ENCODE results near the gene LRRC47. TPM values are rescaled to one million over a fixed set of nuclear protein-coding genes. Genes with fewer than 3 reads are reported as not detected.
A peak's percentile ranks its signal among the peaks of the same experiment; 100 is the strongest.

The LRRC47 gene
- total RNA-seq, 2 donors from 2014 or later, result 31.9 to 42.7 TPM

DNA sequence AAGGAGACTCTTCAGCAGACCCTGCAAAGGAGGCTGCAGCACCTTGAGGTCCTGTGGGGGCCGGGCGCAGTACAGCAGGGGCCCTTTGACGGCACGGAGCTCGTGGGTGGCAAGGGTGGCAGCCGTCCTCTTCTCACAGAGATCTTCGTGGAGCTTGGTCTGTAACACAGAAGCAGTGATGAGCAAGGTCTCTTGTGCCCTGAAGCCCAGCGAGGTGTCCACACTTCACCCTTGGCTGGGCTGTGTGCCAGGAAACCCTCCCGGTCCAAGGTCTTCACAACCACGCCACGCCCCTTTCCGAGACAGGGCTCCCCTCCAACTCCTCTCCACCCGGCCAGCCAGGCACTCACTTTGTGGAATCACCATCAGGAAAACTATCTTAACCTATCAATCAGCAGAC lies 11.3 kb downstream of the LRRC47 start:
- H3K27ac ChIP-seq, result no peak overlapping the region
- no peaks in the 10 kb centered on the region for H3K27me3 ChIP-seq
- H3K9ac ChIP-seq (ENCODE audit: low read depth in 2 of 2, low read length in 2 of 2), result peak overlapping the region in 1 of 2 donors; percentile 34
- TF ChIP-seq, protein P1, sequence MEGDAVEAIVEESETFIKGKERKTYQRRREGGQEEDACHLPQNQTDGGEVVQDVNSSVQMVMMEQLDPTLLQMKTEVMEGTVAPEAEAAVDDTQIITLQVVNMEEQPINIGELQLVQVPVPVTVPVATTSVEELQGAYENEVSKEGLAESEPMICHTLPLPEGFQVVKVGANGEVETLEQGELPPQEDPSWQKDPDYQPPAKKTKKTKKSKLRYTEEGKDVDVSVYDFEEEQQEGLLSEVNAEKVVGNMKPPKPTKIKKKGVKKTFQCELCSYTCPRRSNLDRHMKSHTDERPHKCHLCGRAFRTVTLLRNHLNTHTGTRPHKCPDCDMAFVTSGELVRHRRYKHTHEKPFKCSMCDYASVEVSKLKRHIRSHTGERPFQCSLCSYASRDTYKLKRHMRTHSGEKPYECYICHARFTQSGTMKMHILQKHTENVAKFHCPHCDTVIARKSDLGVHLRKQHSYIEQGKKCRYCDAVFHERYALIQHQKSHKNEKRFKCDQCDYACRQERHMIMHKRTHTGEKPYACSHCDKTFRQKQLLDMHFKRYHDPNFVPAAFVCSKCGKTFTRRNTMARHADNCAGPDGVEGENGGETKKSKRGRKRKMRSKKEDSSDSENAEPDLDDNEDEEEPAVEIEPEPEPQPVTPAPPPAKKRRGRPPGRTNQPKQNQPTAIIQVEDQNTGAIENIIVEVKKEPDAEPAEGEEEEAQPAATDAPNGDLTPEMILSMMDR (IDR thresholded peaks at IDR 0.05), result no peak
- H3K4me3 ChIP-seq, result no peak overlapping the region
- no peaks in the 10 kb centered on the region for H3K4me1 ChIP-seq
- peaks cover 14% of the 10 kb centered on the region for H3K36me3 ChIP-seq
- peak; percentile 49 for DNase-seq
- intact Hi-C loops (cut with DNase I), result no loop called here
- no peaks in the 10 kb centered on the region for H3K9me3 ChIP-seq

DNA sequence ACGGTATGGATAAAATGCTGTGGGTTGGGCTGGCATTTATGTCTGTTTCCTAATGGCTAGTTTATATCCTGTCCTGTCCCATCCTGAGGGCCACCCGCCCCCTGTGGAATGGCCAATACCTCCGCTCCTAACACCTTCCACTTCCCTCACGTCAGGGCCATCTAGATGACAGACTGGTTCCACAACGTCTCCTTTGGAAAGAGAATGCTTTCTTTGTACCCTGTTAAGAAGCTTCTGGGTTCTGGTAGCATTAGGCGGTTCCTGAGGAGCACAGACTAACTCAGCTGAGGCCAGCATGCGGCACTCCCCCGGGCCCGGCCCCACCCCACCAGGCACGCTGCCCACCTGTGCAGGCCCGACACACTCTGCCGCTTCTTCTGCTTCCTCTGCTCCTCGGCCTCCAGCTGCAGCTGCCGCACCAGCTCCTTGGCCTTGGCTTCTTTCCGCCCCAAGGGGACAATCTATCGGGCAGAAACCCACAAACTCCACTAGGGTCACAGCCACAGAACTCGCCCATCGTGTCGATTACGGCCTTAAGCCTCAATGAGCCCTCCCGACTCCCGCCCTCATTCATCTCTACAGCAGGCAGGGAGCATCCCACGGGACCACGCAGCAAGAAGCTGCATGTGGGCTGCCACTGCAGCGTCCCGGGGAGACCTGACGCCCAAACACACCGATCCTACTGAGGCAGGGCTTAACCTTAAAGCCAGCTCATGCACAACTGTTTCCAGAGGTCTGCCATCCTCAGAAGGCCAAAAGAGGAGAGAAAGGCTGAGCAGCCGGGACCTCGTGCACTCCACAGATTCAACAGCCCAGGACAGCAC lies 12.4 kb downstream of the LRRC47 start:
- intact Hi-C loops (cut with DNase I), result no loop called here
- TF ChIP-seq, protein P1 (IDR thresholded peaks at IDR 0.05), result no peak

DNA sequence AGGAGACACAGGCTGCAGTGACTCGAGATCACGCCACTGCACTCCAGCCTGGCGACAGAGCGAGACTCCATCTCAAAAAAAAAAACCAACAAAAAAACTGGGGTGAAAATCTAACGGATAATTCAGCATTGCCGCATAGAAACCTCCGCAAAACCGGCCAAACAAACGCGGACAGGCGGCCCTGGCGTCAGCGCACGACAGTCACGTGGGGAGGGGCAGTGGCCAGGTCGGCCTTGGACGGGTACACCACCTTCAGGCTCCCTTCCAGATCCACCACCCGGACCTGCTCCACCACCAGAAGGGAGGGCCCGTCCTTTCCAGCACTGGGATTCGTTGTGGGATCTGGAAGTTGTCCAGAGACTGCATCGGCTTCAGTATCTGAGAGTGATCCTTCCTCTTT lies 15.4 kb downstream of the LRRC47 start:
- TF ChIP-seq, protein P1 (IDR thresholded peaks at IDR 0.05), result no peak
- Histone ChIP-seq H3K27ac (no peak overlapping the region), H3K4me3 (no peak overlapping the region), H3K36me3 (peaks cover 14% of the 10 kb centered on the region), H3K27me3 (no peaks in the 10 kb centered on the region), H3K9ac (ENCODE audit: low read depth in 2 of 2, low read length in 2 of 2) (no peak overlapping the region), H3K4me1 (peaks cover 5% of the 10 kb centered on the region), H3K9me3 (no peaks in the 10 kb centered on the region)
- intact Hi-C loops (cut with DNase I), result no loop called here
- DNase-seq, result no peak

More for the DNA sequence above, 12.4 kb downstream of the LRRC47 start:
- Histone ChIP-seq H3K4me3 (no peak overlapping the region), H3K36me3 (peaks cover 14% of the 10 kb centered on the region), H3K9me3 (no peaks in the 10 kb centered on the region), H3K4me1 (no peaks in the 10 kb centered on the region), H3K27ac (no peak overlapping the region), H3K9ac (ENCODE audit: low read depth in 2 of 2, low read length in 2 of 2) (no peak overlapping the region), H3K27me3 (no peaks in the 10 kb centered on the region)
- no peak for DNase-seq

GRCh38 chr1:3779912-3780416 lies 16.3 kb downstream of the LRRC47 start:
- intact Hi-C loops (cut with DNase I), result no loop called here
- H3K27ac ChIP-seq, result no peak overlapping the region
- no peak overlapping the region for H3K4me3 ChIP-seq
- no peak overlapping the region for H3K9ac ChIP-seq (ENCODE audit: low read depth in 2 of 2, low read length in 2 of 2)
- H3K36me3 ChIP-seq, result peaks cover 14% of the 10 kb centered on the region
- H3K27me3 ChIP-seq, result no peaks in the 10 kb centered on the region
- no peaks in the 10 kb centered on the region for H3K9me3 ChIP-seq
- DNase-seq, result no peak
- TF ChIP-seq, protein P1 (IDR thresholded peaks at IDR 0.05), result no peak
- peaks cover 11% of the 10 kb centered on the region for H3K4me1 ChIP-seq

DNA sequence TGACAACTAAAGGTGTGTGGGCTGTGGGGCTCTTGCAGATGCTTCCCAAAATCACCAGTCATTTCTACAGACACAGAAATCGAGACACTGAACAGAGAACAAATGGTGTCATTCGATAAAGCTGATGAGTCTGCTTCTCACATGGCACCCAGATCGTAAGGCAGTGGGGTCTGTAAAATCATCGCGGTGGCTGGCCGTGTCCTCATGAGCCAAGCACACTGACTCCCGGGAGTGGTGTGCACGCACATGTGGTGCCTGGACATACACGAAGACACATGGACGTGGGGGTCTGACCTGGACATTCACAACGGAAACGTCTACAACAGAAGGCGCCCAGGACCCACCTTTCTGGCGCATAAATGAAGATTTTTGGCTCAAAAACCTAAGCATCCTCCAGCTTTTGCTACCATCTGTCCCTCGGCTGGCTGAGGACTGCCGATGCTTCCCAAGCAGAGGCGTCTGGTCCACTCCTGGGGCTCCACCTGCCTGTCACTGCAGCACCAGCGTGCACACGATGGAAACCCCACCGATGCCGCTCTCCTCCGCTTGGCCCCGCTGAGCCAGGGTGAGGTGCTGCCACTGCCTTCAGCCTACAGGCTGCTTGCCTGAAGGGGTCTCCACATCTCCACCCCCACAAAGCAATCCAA lies 16.9 kb downstream of the LRRC47 start:
- Histone ChIP-seq H3K9ac (ENCODE audit: low read depth in 2 of 2, low read length in 2 of 2) (no peak overlapping the region), H3K4me3 (no peak overlapping the region), H3K27me3 (no peaks in the 10 kb centered on the region), H3K4me1 (peaks cover 11% of the 10 kb centered on the region), H3K36me3 (peaks cover 14% of the 10 kb centered on the region), H3K9me3 (no peaks in the 10 kb centered on the region), H3K27ac (no peak overlapping the region)
- TF ChIP-seq, protein P1 (IDR thresholded peaks at IDR 0.05), result no peak
- intact Hi-C loops (cut with DNase I), result no loop called here
- no peak for DNase-seq

Data from colonic mucosa (tissue), 4 donors.